HFF-Myc (cell line): Measurements from ENCODE around the gene CHAD.
"Not testable (repeated sequence)": the region's sequence is repeated elsewhere in the genome, so short reads cannot be mapped to it uniquely, and the experiment has no call there.

Experiments
- DNase-seq: peaks from one replicate; pipeline ENCODE4 v3.0.0-alpha.2; 2011; ENCODE audit warnings: low read depth; ENCODE audit errors: extremely low read depth
- H3K4me3 ChIP-seq: replicated peaks from 2 replicates; pipeline ENCODE4 v1.5.1; 2011; ENCODE audit warnings: low read depth, mild to moderate bottlenecking, control low read depth, low read length
- TF ChIP-seq, protein P1 (sequence below): IDR thresholded peaks from 2 replicates; pipeline ENCODE4 v1.5.1; 2012; ENCODE audit warnings: mild to moderate bottlenecking, low read depth, low read length, control low read depth; ENCODE audit errors: missing control alignments

Gene CHAD

GRCh38 chr17:50428831-50429424, 39.8 kb downstream of the CHAD start:
- TF ChIP-seq, protein P1, sequence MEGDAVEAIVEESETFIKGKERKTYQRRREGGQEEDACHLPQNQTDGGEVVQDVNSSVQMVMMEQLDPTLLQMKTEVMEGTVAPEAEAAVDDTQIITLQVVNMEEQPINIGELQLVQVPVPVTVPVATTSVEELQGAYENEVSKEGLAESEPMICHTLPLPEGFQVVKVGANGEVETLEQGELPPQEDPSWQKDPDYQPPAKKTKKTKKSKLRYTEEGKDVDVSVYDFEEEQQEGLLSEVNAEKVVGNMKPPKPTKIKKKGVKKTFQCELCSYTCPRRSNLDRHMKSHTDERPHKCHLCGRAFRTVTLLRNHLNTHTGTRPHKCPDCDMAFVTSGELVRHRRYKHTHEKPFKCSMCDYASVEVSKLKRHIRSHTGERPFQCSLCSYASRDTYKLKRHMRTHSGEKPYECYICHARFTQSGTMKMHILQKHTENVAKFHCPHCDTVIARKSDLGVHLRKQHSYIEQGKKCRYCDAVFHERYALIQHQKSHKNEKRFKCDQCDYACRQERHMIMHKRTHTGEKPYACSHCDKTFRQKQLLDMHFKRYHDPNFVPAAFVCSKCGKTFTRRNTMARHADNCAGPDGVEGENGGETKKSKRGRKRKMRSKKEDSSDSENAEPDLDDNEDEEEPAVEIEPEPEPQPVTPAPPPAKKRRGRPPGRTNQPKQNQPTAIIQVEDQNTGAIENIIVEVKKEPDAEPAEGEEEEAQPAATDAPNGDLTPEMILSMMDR, result no peak
- DNase-seq, result no peak
- H3K4me3 ChIP-seq, result no peak overlapping the region

GRCh38 chr17:50428126-50428525, 40.6 kb downstream of the CHAD start:
- DNase-seq, H3K4me3 ChIP-seq: not testable (repeated sequence)

- peak overlapping the region; percentile 49 for H3K4me3 ChIP-seq
- TF ChIP-seq, protein P1, result no peak
- no peak for DNase-seq
Observed at GRCh38 chr17:50426814-50427787, 41.6 kb downstream of the CHAD start.

GRCh38 chr17:50426472-50426782, 42.3 kb downstream of the CHAD start:
- TF ChIP-seq, protein P1, result no peak
- no peak for DNase-seq
- H3K4me3 ChIP-seq, result peak overlapping the region; percentile 49

- H3K4me3 ChIP-seq, result peak within 1 kb of the TSS; percentile 49
- TF ChIP-seq, protein P1, result no peak
- no peak for DNase-seq
Observed at GRCh38 chr17:50425682-50426471, 42.8 kb downstream of the CHAD start, which contains the start of gene ACSF2. Gene ACSF2, plus strand, starts transcription at chr17:50426218. Its CDS starts 44 bp downstream, at chr17:50426262.

- DNase-seq, result no peak
- TF ChIP-seq, protein P1, result no peak
- H3K4me3 ChIP-seq, result peak overlapping the region; percentile 49
Observed at GRCh38 chr17:50424996-50425681, 43.5 kb downstream of the CHAD start.
